GM19351 (cell line): ENCODE data around the gene ITGB1BP1.

Experiments
- ATAC-seq: cut with Tn5 transposase; IDR thresholded peaks from one replicate; pipeline ENCODE4 v1.9.1; 2021; ENCODE audit warnings: mild to moderate bottlenecking, moderate library complexity; ENCODE audit not compliant: unreplicated experiment

The ITGB1BP1 gene

DNA sequence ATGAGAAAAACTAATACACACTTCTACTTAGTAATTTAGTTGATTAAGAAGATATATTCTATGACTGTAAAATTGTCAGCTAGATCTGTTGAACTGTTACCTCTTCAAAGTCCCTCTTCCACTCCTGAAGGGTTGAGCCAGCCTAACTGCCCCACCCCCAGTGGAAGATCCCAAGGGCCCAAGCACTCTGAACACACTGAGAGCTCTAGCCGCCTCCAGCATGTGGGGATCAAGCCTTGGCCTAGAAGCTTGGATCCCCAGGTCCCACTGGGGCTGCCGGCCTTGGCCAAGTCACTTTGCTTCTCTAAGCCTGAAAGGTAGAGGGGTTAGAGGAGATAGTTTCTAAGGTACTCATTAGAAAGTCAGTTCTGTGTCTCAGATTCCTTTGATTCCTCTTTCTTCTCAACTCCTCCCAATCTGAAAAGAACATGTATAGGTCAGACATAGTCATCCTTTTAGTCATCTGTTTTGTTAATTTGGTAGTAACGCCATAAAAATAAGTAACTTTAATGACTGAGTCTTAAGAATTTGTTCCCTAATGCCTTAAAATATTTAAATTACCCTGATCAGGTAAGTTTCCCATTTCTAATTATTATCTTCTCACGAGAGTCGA is 5.7 kb upstream of the ITGB1BP1 start:
- no peak for ATAC-seq

DNA sequence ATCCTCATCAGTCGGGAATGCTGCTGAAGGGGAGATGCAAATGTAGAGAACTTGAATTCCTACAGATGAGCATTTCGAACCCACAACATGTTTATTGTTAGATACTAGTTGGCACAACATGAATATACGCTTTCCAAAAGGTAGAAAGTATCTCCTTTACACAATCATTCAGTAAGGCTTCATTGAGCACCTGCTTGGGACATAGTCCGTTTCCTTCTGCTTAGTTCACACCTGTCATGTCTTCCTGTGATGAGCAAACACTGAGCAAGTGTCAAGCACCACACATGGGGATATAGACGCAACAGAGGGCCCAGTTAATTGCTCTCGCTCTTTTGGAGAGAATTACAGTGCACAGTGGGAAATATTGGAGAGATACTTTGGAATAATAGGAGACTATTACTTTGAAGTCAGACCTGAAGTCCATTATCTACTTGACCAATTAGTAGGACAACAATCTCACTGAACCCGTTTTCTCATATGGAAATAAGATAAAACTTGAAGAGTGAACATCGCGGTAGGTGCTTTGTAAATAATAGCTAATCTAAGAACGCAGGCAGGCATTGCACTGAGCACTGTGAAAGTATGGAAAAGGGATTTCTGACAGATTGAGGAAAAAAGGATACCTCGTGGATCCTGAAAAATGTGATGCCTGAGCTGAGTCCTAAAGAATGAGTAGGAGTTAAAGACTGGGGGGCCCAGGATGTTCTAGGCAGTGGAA is 1.3 kb upstream of the ITGB1BP1 start:
- no peak for ATAC-seq

DNA sequence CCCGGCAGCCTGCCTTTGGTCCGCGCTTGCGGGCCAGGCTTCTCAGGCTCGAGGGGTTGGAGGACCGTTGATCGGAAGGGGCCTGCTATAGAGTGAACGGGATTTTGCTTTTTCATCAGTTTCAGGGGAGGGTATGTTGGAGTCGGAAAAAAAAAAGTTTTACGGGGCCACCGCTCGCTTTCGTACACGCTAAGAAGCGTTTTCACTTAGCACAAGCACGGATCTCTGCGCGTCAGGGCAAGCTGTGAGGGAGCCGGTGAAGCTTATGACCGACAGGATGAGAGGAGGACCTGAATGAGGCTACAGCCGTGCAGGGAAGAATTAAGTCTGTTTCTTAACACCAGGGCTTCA is 569 bp upstream of the ITGB1BP1 start:
- peak; percentile 10 for ATAC-seq

DNA sequence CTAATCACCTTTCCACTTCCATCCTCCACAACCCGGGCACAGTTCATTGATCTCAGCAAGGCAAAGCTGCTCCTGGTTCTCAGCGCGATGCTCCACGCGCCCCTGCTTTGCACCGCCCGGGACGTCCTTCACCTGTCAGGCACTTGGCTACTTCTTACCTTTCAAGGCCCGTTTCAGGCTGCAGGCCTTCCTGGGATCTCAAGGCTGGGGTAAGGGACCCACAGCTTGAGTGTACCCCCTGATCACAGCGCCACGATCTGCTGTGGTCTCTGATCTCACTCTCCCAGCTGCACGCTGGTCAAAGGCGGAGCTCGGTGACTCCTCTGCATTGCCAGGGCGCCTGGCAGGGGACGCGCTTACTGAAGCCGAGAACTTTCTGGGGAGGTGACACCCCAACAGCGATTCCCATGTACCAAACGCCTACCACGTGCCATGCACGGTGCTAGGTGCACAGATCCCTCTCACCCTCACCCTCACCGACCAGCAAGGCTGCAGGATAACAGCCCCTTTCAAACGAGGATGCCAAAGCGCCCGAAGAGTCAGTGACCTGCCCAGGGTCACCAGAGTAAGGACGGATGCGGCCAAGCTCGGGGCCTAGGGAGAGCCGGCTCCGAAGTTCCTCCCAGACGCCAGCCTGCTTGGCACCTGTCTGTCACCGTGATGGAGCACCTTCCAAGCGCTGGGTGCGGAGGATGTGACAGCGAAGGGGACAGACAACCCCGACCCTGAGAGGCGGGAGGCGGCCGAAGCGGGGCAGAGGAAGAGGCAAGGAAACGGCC is 818 bp downstream of the ITGB1BP1 start:
- ATAC-seq, result peak; percentile 28

DNA sequence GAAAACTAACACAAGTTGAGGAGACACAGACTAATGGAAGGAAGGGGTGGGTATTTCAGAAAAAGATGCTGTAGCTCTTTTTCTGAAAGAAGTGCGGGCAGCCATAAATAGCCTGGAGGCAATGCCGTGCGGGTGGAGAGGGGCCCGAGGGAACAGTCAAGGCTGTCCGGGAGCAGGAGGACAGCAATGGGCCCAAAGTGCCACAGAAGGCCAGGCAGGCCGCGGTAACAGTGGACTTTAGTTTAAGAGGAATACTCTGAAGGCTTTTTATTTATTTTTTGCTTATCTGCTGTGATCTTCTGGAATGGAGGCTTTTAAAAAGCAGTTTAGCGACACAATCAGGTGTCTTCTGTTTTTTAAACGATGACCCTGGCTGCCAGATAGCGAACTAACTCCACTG is 2.8 kb downstream of the ITGB1BP1 start:
- ATAC-seq, result no peak

DNA sequence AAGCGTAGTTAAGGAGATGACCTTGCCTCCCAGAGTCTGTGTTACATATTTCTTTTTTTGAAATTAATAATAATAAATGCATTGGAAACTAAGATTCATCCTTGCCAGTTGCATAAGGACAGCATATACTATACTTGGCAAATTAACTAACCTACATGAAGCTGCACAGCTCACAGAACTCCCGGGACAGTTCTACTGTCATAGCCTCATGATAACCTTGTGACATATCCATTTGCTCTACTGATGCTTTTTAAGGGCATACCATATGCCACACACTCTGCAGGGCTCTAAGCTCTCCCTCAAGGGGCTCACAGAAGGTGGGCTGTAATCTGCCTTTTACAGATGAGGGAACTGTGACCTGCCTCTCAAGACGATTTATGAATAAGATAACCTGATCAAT is 3.8 kb downstream of the ITGB1BP1 start:
- no peak for ATAC-seq

DNA sequence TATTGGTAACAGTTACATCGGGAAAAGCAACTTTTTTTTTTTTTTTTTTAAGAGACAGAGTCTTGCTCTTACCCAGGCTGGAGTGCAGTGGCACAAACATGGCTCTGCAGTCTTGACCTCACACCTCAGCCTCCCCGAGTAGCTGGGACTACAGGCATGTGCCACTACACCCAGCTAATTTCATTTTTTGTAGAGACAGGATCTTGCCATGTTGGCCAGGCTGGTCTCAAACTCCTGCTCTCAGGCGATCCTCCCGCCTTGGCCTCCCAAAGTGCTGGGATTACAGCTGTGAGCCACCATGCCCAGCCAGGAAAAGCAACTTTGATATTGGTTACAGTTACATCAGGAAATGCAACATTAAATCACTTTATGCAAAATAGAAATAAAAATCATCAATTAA is 4.6 kb downstream of the ITGB1BP1 start:
- ATAC-seq, result no peak

DNA sequence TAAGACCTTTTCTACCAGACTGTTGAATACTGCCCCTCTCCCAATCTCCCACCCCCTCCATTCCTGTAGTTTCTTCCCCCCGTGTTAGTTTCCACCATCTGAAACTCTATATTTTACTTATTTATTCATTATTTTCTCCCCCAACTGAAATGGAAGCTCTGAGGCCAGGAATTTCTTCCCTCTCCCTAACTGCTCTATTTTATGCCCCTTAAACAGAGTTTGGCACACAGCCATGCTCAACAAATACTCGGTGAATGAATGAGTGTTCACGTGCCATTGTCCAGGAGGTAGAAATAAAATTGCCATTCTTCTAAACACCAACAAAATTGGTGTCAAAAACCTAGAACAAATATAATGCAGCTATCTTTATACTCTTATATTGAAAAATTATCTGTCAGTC is 5.6 kb downstream of the ITGB1BP1 start:
- no peak for ATAC-seq

DNA sequence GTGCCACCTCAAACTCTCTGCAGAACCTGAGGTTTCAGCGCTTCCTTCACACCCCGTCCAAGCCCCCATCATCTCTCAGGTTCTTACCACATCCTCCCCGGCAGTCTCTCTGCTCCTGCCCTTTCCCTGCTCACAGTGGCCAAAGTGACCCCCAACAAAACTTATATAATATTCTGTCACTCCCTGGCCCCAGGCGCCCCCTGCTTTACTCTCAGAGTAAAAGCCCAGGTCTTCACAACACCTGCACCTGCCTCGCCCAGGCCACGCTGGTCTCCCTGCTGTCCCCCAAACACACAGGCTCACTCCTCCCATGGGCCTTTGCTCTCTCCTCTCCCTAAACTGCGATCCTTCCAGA is 6.4 kb downstream of the ITGB1BP1 start:
- ATAC-seq, result no peak

DNA sequence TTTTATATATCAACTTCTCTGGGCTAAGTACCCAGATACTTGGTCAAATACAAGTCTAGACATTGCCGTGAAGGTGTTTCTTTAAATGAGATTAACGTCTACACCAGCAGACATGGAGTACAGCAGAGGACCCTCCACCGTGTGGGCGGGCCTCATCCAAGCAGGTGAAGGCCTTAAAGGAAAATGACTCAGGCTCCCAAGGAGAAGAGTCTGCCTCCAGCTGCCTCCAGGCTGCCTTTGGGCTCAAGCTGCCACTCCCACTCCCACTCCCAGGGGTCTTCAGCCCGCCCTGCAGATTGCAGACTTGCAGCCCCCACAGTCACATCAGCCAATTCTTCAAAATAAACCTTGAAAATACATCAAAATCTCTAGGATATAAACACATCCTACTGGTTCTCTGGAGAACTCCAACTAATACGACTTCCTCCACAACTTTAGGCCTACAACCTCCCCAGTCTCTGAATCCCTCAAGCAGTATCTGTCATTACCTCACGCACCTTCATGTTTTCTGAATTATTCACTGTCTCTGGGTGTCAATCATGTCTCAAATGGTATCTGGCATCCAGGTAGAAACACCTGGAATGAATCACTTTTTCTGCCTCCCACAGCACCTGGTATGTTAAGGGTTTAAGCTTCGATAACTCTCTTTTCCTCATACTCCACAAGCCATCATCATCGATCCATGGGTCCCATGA is 6.9 kb downstream of the ITGB1BP1 start:
- ATAC-seq, result no peak

DNA sequence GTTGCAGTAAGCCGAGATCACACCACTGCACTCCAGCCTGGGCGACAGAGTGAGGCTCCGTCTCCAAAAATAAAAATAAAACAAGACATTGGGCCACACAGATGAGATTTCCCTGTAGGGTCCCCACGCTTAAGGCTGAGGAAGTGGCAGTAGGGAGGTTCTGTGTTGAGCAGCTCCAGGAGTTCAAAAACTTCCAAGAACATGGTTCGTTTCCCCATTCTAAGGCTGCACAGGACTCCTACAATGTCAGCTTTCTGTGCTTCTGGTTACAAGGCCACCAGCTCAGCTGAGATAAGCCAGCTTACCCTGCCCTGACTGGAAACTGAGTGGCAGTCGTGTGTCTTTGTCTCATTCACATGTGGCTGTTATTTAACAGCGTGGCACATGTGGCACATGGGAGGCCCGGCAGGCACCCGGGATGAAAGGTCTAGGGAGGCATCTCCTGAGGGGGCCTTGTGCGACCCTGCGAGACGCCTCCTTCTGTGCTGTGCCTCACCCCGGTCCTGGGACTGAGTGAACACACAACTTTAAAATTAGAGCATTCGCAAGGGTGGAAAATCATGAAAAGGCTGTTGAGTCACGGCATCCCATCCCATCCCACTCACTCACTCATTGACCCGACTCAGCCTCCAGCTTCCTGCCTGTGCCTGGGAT is 7.7 kb downstream of the ITGB1BP1 start:
- no peak for ATAC-seq

DNA sequence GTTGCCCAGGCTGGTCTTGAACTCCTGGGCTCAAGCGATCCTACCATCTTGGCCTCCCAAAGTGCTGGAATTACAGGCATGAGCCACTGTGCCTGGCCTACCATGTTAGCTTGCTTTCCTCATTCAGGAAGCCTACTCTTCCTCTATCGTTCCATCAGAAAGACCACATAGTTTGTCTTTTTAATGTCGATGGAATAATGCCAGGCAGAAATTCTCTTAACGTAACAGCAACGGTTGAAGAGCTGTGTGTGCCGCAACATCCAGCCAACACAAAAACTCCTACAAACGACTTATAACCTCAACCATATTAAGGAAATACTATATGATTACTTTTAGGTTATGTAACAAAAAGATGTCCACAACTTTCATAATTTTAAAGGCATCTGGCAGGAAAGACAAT is 10.5 kb downstream of the ITGB1BP1 start:
- ATAC-seq, result no peak

DNA sequence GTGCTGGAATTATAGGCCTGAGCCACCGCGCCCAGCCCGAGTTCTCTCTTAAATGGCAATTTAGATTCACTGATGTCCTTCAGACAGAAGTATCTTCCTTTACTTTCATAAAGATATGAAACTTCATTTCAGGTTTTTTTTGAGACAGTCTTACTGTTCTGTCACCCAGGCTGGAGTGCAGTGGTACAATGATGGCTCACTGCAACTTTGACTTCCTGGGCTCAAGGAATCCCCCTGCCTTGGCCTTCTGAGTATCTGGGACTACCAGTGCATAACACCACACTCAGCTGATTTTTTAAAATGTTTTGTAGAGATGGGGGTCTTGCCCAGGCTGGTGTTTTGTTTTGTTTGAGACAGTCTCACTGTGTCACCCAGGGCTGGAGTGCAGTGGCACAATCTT is 13.2 kb downstream of the ITGB1BP1 start:
- ATAC-seq, result no peak

DNA sequence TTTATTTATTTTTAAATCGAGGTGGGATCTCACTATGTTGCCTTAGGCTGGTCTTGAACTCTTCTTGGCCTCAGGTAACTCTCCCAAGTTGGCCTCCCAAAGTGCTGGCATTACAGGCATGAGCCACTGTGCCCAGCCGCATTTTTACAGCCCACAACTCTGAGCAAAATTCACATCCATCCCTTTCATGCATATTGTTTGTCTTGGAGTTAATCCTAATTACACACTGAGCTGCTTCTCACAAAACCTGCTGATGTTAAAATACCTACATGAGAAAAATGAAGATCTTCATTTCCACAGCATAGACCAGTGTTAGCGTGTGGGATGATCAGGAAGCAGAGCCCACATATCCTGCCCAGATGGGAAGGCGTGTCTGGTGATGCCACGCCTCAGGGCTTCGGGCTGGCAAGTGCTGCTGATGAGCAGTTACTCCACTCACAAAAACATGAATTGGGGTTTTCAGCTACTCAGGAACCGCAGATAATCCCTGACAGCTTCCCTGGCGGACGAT is 14.6 kb downstream of the ITGB1BP1 start:
- ATAC-seq, result no peak

DNA sequence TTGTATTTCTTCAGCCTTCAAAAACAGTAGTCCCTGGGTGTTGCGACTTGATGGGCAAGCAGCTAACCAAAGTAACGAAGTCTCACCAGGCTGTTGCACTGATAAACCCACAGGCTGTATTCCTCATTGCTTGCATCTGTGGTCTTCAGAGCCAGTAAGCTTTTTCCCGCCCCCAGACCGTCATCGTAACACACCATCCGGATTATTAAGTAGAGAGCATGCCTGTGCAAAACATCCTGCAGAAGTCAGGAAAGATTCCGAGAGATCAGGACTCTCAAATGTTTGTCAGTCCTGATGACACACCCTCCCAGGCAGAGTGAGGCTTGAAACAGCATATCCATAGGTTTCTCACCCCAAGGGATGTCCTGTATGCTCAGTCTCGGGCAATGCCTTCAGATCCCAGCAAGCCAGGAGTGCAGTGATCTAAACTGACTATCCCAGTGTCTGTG is 15.9 kb downstream of the ITGB1BP1 start:
- no peak for ATAC-seq

DNA sequence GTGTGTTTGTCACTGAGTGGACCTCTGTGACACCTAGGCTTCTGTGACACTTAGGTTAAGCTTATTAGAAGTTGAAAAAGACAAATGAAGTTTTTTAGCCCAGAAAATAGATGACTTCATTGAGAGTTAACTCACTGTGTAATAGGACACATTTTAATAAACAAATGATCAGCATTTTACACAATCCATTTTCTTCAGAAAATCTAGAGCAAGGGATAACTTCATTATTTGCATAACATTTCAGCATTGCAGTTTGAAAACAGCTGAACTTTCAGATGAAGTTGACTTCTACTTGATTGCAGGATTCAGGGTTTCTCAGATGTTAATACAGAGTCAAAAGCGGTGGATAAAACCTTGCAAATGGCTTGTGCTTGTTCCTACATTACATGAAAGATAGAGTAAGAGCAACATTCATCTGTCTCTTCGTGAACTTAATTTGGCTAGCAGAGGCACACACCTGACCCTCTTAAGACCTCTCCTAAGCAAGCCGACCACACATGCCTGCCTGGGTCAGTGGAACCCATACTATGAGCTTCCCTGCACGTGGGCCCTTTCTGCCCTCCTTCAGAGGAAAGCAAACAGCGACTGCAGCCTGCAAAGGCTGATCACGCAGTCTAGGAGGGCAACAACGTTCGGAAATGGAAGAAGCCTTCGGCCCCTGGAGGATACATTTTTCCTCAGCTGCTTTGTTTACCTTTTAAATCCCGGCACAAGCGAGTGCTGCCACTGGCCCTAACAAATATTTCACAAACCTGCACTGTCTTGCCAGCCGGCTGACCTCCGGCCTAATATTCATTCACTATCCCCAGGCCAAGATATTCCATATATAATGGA is 16.6 kb downstream of the ITGB1BP1 start:
- no peak for ATAC-seq

DNA sequence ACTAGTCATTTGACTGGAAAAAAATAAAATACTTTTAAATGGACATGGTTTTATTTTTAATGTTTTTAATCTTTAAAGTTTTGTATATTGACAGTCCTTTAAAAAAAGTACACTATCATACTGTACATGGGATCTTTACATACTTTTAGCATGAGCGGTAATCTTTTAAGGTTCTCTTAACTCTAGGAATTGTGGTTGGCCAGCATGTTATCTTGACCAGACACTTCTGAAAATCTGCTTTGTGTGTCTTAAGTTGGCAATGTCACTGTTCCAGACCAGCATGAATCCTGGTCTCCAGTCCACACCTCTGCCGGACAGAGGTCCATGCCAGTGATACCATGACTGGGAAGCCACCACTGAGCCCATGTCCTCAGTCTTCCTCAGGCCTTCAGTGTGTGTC is 17.7 kb downstream of the ITGB1BP1 start:
- ATAC-seq, result no peak

DNA sequence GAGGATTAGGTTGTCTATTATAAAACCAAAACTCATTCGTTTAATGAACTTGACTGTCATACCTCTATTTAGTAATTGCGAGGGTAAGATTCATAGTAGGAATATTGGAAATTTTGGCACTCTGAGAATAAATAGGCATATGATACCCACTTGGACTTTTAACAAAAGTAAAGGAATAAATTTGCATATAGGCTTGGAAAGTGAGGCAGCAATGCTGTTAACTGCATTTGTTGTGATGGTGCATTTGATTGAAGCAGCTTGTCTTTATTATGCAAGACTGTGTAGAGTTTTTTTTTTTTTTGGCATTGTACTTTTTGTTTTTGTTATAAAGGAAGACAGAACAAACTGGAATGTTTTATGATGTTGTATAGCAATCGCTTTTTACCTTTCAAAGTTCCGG is 18.9 kb downstream of the ITGB1BP1 start:
- ATAC-seq, result no peak

DNA sequence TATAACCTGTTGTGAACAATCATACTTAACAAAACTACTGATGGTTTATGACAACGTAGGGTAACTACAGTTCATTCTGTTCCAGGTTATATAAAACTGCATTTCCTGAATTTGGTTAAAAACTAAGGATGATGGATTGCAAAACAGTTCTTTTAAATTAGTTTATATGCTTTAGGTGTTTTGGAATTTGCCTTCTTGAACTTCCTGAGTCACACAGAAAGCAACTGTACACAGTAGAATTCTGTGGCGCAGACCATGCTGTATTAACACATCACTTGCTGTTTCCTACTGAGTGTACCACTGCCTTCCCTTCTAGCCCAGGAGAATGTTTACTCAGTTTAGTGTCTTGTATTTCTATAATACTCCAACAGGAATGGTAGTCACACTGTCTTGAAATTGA is 19.4 kb downstream of the ITGB1BP1 start:
- ATAC-seq, result no peak
